ENCODE measurements around the gene OFD1. TPM values are rescaled to one million over a fixed set of nuclear protein-coding genes. Genes with fewer than 3 reads are reported as not detected.

Gene OFD1
- polyA plus RNA-seq, 1 of the 3 experiments (the other 2 are of a cell fraction), result 13.4 TPM

DNA sequence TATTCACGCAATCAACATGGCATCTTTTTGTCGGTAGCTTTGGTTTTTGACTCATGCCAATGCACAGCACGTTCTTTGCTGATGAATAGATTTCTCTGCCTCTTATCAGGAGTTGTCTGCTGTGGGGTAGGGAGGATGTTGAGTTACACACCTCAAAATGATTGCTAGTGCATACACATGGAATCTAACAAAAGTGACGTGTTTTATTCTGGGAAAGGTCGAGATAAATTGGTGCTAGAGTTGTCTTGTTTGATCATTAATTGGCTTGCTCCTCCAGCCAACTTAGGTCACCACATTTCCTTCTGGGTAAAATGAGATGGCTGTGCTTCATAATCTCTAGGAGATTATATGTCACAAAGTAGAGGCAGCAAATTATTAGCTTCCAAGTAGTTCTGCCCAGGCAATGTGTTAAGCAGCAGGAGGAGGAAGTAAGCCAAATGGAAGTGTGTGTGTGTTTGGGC lies 41.7 kb upstream of the OFD1 start:
- no peaks in the 10 kb centered on the region for H3K9me3 ChIP-seq
- H3K27ac ChIP-seq (ENCODE audit: low read depth in 2 of 2, low read length in 1 of 2), result no peak overlapping the region
- peaks cover 44% of the 10 kb centered on the region for H4K20me1 ChIP-seq (ENCODE audit: insufficient read depth)
- no peak for DNase-seq
- CTCF ChIA-PET, result no interaction called here
- no peaks in the 10 kb centered on the region for H3K27me3 ChIP-seq (ENCODE audit: insufficient read depth)
- 95% methylated on average over 5 of the region's 5 CpGs for WGBS (ENCODE audit: low lambda C conversion rate)
- peaks cover 2 to 22% of the 10 kb centered on the region in 2 experiments for H3K4me1 ChIP-seq (ENCODE audit: control insufficient read depth in 1 of 2, insufficient read depth in 2 of 2, low read depth in 1 of 2, low read length in 1 of 2)
- H3K9me2 ChIP-seq, result no peaks in the 10 kb centered on the region
- H3K79me2 ChIP-seq (ENCODE audit: insufficient read depth), result peaks cover 83% of the 10 kb centered on the region
- no peak overlapping the region for H3K4me3 ChIP-seq (ENCODE audit: low read depth in 2 of 2, low read length in 1 of 2)
- POLR2A ChIA-PET, result no interaction called here
- H2AFZ ChIP-seq (ENCODE audit: low read depth), result no peak overlapping the region
- H3K36me3 ChIP-seq (replicated peaks in 1 of 2; ENCODE audit: control insufficient read depth in 1 of 2, insufficient read depth in 2 of 2, low read length in 1 of 2), result no peaks in the 10 kb centered on the region
- H3F3A ChIP-seq (replicated peaks; ENCODE audit: insufficient read depth), result no peaks in the 10 kb centered on the region
- TF ChIP-seq SIN3A (IDR thresholded peaks at IDR 0.05; ENCODE audit: borderline replicate concordance, low read depth, low read length) (no peak), IRF3 (IDR thresholded peaks at IDR 0.05; ENCODE audit: low read depth, low read length) (no peak), TCF12 (IDR thresholded peaks at IDR 0.05) (no peak), TAF1 (IDR thresholded peaks at IDR 0.05; ENCODE audit: borderline replicate concordance, low read depth, low read length) (no peak)
- H3K4me2 ChIP-seq, result no peak overlapping the region
- no peak overlapping the region for H3K9ac ChIP-seq

DNA sequence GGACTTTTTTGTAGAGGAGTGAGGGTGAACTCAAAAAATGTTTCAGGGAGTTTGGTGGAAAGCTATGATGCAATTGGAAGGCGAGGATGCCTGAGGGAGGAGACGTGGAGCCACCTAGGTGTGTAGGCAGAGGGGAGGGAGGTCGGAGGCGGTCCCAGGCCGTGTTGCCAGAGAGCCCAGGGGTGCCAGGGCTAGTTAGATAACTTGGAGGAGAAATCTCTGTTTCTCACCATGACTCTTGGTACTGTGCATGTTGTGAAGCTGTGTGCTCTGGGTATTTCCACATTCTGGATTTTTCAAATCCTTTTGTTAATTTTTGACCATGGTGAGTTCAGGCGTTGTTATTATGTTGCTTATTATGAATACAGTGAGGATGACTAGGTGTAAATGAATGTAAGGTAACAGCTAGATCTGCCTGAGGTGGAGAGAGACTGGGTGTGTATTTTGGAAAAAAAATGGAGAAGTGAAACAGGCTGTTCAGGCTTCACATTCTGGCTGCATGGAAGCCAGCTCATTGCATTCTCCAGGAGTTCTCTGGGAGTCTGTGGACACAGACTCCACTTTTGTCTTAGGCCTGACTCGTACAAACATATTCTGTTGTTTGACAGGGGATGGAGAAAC lies 41.1 kb upstream of the OFD1 start:
- Histone ChIP-seq H3K9ac (no peak overlapping the region), H3K27ac (ENCODE audit: low read depth in 2 of 2, low read length in 1 of 2) (no peak overlapping the region; a peak in 1 of 4 replicates), H2AFZ (ENCODE audit: low read depth) (no peak overlapping the region), H4K20me1 (ENCODE audit: insufficient read depth) (peaks cover 47% of the 10 kb centered on the region), H3K4me1 (ENCODE audit: control insufficient read depth in 1 of 2, insufficient read depth in 2 of 2, low read depth in 1 of 2, low read length in 1 of 2) (peaks cover 2 to 26% of the 10 kb centered on the region in 2 experiments), H3K4me3 (ENCODE audit: low read depth in 2 of 2, low read length in 1 of 2) (no peak overlapping the region), H3K4me2 (peak overlapping the region; percentile 10; the same call in 1 of the 2 replicates), H3K79me2 (ENCODE audit: insufficient read depth) (peaks cover 88% of the 10 kb centered on the region), H3K36me3 (replicated peaks in 1 of 2; ENCODE audit: control insufficient read depth in 1 of 2, insufficient read depth in 2 of 2, low read length in 1 of 2) (no peaks in the 10 kb centered on the region), H3F3A (replicated peaks; ENCODE audit: insufficient read depth) (no peaks in the 10 kb centered on the region), H3K9me3 (no peaks in the 10 kb centered on the region), H3K9me2 (no peaks in the 10 kb centered on the region), H3K27me3 (ENCODE audit: insufficient read depth) (no peaks in the 10 kb centered on the region)
- ChIA-PET POLR2A (no interaction called here), CTCF (no interaction called here)
- WGBS (ENCODE audit: low lambda C conversion rate), result 80% methylated on average over 7 of the region's 7 CpGs
- no peak for DNase-seq
- TF ChIP-seq, protein P1, sequence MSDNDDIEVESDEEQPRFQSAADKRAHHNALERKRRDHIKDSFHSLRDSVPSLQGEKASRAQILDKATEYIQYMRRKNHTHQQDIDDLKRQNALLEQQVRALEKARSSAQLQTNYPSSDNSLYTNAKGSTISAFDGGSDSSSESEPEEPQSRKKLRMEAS (IDR thresholded peaks at IDR 0.05; ENCODE audit: low read depth), result no peak
- no peak for TF ChIP-seq EZH2phosphoT487 (IDR thresholded peaks at IDR 0.05; ENCODE audit: borderline replicate concordance, low read depth)
- no peak for TF ChIP-seq TCF12 (IDR thresholded peaks at IDR 0.05)
- TF ChIP-seq, protein P2, sequence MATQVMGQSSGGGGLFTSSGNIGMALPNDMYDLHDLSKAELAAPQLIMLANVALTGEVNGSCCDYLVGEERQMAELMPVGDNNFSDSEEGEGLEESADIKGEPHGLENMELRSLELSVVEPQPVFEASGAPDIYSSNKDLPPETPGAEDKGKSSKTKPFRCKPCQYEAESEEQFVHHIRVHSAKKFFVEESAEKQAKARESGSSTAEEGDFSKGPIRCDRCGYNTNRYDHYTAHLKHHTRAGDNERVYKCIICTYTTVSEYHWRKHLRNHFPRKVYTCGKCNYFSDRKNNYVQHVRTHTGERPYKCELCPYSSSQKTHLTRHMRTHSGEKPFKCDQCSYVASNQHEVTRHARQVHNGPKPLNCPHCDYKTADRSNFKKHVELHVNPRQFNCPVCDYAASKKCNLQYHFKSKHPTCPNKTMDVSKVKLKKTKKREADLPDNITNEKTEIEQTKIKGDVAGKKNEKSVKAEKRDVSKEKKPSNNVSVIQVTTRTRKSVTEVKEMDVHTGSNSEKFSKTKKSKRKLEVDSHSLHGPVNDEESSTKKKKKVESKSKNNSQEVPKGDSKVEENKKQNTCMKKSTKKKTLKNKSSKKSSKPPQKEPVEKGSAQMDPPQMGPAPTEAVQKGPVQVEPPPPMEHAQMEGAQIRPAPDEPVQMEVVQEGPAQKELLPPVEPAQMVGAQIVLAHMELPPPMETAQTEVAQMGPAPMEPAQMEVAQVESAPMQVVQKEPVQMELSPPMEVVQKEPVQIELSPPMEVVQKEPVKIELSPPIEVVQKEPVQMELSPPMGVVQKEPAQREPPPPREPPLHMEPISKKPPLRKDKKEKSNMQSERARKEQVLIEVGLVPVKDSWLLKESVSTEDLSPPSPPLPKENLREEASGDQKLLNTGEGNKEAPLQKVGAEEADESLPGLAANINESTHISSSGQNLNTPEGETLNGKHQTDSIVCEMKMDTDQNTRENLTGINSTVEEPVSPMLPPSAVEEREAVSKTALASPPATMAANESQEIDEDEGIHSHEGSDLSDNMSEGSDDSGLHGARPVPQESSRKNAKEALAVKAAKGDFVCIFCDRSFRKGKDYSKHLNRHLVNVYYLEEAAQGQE (IDR thresholded peaks at IDR 0.05; ENCODE audit: low read depth, low read length), result no peak
- TF ChIP-seq, protein P3, sequence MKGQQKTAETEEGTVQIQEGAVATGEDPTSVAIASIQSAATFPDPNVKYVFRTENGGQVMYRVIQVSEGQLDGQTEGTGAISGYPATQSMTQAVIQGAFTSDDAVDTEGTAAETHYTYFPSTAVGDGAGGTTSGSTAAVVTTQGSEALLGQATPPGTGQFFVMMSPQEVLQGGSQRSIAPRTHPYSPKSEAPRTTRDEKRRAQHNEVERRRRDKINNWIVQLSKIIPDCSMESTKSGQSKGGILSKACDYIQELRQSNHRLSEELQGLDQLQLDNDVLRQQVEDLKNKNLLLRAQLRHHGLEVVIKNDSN (IDR thresholded peaks at IDR 0.05; ENCODE audit: borderline replicate concordance, low read depth), result no peak
- no peak for TF ChIP-seq ELF1 (IDR thresholded peaks at IDR 0.05)
- TF ChIP-seq RCOR1 (IDR thresholded peaks at IDR 0.05; ENCODE audit: low read length), result no peak
- TF ChIP-seq SIN3A (IDR thresholded peaks at IDR 0.05; ENCODE audit: borderline replicate concordance, low read depth, low read length), result no peak
- TF ChIP-seq MEF2A (IDR thresholded peaks at IDR 0.05; ENCODE audit: borderline replicate concordance, low read depth), result no peak
- no peak for TF ChIP-seq GATA2 (CRISPR knock-in tag; IDR thresholded peaks at IDR 0.05)
- no peak for TF ChIP-seq SMC3 (IDR thresholded peaks at IDR 0.05; ENCODE audit: low read depth, low read length)
- TF ChIP-seq YY1 (IDR thresholded peaks at IDR 0.05; ENCODE audit: low read depth), result no peak
- no peak for TF ChIP-seq CHD2 (IDR thresholded peaks at IDR 0.05; ENCODE audit: low read length, partially characterized antibody)
